ENCODE measurements around the gene ZNF74.

DNA sequence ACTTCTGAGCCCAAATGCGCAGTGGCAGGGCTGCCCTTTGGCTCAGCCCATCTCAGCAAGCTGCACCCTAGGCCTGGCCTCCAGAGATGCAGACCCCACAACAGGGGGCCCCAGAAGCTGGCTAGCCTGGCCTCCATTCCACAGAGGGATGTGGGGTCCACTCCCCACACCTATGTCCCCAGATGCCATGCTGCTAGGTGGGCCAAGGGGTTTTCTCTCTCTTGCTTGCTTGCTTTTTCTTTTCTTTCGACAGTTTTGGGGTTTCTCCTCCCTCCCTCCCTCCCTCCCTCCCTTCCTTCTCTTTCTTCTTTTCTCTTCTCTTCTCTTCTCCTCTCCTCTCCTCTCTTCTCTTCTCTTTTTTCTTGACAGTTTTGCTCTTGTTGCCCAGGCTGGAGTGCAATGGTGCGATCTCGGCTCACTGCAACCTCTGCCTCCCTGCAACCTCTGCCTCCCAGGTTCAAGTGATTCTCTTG is 34.0 kb downstream of the ZNF74 start:
- TF ChIP-seq, protein P1, sequence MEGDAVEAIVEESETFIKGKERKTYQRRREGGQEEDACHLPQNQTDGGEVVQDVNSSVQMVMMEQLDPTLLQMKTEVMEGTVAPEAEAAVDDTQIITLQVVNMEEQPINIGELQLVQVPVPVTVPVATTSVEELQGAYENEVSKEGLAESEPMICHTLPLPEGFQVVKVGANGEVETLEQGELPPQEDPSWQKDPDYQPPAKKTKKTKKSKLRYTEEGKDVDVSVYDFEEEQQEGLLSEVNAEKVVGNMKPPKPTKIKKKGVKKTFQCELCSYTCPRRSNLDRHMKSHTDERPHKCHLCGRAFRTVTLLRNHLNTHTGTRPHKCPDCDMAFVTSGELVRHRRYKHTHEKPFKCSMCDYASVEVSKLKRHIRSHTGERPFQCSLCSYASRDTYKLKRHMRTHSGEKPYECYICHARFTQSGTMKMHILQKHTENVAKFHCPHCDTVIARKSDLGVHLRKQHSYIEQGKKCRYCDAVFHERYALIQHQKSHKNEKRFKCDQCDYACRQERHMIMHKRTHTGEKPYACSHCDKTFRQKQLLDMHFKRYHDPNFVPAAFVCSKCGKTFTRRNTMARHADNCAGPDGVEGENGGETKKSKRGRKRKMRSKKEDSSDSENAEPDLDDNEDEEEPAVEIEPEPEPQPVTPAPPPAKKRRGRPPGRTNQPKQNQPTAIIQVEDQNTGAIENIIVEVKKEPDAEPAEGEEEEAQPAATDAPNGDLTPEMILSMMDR (IDR thresholded peaks at IDR 0.05 in 4 of 5, conservative IDR thresholded peaks at IDR 0.05 in 1 of 5) = no peak
- TF ChIP-seq POLR2A (IDR thresholded peaks at IDR 0.05) = no peak
